ENCODE results near the gene UBE2Q2. TPM values are rescaled to one million over a fixed set of nuclear protein-coding genes. Genes with fewer than 3 reads are reported as not detected.

Gene UBE2Q2
- 27.9 and 37.1 TPM in 2 replicates for total RNA-seq

GRCh38 chr15:75842722-75843677 lies at the start of gene UBE2Q2:
Gene UBE2Q2, plus strand, starts transcription at chr15:75843447. Its CDS starts 220 bp downstream, at chr15:75843667.

DNA sequence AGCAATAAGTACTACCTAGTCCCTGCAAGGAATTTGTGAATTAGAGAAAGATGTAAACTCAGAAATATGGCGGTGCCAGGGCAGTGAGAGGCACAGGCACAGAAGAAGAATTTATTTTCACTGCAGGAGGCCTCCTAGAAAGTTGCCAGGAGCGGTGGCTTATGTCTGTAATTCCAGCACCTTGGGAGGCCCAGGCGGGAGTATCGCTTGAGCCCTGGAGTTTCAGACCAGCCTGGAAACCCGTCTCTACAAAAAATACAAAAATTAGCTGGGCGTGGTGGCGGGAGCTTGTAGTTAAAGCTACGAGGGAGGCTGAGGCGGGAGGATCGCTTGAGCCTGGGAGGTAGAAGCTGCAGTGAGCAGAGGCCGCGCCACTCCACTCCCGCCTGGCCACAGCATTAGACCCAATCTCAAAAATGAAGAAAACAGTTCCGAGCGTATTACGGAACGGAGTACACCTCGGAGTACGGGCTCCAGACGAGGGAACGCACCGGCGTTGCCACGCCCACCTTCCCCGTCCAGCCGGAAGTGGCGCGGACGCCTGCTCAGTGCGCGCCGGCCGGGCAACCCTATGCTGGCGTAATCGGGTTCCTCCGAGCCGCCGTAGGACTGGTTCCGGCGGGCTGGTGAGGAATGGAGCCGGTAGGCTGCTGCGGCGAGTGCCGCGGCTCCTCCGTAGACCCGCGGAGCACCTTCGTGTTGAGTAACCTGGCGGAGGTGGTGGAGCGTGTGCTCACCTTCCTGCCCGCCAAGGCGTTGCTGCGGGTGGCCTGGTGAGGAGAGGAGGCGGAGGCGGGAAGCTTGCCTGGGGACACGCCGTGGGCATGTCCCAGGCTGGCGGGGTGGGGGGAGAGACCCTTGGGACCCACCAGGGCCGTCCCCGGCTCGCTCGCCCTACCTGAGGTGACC lies 60.3 kb downstream of the UBE2Q2 start, which contains the start of gene FBXO22:
Gene FBXO22, plus strand, starts transcription at position 548 of the 909 bp plus-strand sequence. Its CDS starts 86 bp downstream, at position 634.

Other genes starting within 250 kb of the UBE2Q2 start
- 27.3 and 40.9 TPM in 2 replicates for gene SNUPN, start 217.7 kb upstream of the UBE2Q2 start, total RNA-seq
- 91.4 and 112 TPM in 2 replicates for gene IMP3, start 203.2 kb upstream of the UBE2Q2 start, total RNA-seq
- gene SNX33, start 195.5 kb upstream of the UBE2Q2 start, total RNA-seq: 26.6 and 37.2 TPM in 2 replicates
- 8.2 and 17.9 TPM in 2 replicates for gene CSPG4, start 130.6 kb upstream of the UBE2Q2 start, total RNA-seq
- 14.6 and 19.9 TPM in 2 replicates for gene FBXO22, start 60.4 kb downstream of the UBE2Q2 start, total RNA-seq
- under 0.01 TPM in 1 of 2 replicates, not detected in the other for gene NRG4, start 169.0 kb downstream of the UBE2Q2 start, total RNA-seq
- 0.82 TPM in 1 of 2 replicates, not detected in the other for gene TMEM266, start 216.5 kb downstream of the UBE2Q2 start, total RNA-seq